HG03108 (cell line): Measurements from ENCODE around the gene WDFY3.
"Not testable (repeated sequence)": the region's sequence is repeated elsewhere in the genome, so short reads cannot be mapped to it uniquely, and the experiment has no call there.

Experiments
- ATAC-seq: cut with Tn5 transposase; IDR thresholded peaks from one replicate; pipeline ENCODE4 v1.9.1; 2021; ENCODE audit warnings: moderate library complexity; ENCODE audit not compliant: unreplicated experiment

WDFY3 gene

DNA sequence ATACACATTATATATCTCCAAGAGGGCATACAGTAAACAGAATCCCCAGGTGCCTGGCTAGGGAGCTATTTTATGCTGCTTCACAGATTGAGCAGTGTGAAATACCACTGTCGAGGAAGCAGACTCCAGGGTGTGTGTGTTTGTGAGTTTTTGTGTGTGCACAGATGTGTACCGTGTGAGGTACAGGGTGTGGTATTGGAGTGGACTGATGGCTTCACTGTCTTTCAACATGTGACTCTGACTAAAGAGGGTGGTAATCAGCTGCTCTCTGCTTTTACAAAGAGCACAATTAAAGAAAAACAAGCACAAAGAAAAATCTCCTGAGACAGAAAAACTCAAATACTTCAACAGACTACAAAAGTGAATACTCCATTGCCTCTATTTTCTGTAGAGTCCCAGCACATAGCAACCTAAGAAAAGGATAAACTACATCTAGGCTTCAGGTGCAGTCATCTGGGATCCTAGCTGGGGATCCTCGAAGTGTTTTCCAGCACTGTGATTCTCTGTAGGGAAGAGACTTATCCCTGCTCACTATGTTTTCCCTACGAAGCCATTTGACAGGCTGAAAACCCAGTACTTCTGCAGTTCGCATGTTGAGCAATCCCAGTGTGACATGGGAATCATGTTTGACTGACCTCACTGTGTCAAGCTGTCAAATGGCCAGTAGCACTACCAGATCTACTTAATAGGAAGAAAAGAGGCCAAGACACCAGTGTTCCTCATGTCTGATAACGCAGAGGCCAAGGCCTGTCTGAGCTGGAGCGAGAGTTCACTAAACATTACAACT, 283.2 kb downstream of the WDFY3 start:
- ATAC-seq = no peak

DNA sequence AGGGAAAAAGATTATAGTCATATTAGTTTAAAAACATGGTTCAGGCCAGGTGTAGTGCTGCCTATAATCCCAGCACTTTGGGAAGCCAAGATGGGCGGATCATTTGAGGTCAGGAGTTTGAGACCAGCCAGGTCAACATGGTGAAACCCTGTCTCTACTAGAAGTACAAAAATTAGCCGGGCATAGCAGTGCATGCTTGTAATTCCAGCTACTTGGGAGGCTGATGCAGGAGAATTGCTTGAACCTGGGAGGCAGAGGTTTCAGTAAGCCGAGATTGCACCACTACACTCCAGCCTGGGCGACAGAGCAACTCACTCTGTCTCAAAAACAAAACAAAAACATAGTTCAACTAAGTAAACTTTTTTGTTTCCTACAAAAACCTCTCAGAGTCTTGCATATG, 283.8 kb downstream of the WDFY3 start:
- not testable (repeated sequence) for ATAC-seq

DNA sequence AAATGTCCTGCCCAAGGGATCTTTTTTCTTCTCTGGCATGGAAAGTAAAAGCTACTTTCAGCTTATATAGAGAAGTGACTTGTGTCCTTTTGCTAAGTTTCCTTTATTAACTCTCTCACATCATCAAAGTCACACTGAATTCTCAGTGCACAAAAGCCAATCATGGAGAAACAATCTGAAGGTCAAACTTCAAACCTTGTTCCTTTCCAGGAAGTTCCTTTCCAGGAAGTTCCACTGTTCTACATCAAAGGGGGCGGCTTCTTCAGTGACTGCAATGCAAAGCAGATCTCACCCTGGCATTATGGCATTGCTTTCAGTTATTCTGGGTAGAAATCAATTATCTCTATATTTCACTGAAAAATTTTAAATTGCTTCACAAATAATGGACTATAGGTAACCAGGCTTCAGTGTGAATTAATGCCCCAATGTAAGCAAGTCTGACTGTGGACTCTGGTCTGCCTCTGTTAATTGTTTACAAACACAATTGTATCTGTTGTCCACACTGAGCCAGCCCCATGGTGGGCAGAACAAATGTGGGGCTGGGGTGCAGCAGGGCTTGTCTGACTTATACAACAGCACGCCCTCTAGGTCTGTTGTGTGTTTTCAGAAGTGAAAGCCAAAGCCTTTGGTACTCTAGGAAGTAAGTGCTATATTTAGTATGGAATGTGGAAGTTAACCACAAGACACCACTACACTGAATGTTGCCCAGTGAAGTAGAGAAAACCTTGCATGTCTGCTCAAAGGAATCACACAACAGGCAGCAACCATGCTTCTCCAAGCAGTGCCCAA, 284.8 kb downstream of the WDFY3 start:
- no peak for ATAC-seq

DNA sequence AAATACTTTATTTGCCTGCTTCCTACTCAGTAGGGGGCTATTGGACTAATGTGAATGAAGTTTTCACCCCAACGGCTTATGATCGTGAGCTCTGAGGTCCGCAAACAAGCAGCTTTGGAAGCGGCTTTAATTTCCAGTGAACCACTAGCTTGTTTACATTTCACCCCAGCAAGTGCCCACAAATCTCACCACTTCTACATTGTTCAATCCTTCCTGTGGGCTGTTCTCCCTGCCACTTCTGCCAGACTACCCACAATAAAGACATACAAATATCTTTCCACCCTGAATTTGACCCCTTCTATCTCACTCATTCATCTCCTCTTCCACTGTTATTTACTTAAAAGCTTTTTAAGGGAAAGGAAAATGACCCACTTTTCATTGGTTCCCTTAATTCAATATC, 285.5 kb downstream of the WDFY3 start:
- ATAC-seq = no peak

DNA sequence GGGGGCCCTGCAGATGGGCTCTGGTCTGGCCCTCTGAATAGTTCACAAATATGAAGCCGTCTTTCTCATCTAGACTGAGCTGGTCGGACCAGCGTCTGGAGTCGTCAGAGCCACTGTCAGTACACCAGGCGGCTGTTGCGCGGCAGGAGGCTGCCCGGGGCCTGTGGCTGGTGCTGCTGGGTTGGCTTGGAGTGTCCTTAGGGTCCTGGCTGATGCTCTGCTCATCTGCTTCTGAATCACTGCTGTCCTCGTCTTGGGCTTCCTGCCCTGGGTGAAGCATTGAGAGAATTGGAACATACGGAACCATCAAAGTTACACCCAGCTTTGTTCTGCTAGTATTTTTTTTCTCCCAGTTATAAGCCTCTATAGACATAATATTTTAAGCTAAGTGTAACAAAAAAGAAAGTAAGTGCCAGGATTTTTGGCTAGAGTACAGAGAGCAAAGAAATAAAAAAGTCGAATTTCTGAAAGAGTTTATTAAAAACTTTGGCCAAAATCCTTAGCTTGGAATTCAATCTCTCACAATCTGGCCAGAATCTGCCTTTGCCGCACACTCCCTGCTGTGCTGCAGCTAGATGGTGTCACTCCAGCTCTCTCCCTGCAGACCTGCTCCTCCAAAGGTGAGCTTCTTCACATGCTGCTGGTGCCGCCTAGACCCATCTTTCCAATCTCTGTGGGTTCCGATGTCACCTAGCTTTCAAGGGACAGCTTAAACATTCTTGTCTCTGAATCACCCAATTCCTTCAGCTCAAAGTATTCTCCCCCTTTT, 287.3 kb downstream of the WDFY3 start:
- no peak for ATAC-seq

DNA sequence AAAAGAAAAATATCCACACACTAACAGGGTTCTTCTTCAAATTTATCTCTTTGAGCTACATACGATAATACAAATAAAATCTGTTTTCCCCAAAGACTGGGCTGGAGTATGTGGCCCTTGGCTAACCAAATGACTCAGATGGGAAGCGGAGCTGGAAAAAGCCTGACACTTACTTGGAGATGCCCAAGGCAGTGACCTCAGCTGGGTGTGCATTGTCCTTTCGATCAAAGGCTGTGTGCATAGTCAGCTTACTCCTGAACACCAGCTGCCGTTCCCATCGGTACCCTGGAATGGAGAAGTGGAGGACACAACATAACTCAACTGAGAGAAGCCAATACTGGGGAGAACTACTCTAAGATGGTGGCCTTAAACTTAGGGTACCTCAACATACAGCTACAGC, 288.5 kb downstream of the WDFY3 start:
- ATAC-seq = no peak

DNA sequence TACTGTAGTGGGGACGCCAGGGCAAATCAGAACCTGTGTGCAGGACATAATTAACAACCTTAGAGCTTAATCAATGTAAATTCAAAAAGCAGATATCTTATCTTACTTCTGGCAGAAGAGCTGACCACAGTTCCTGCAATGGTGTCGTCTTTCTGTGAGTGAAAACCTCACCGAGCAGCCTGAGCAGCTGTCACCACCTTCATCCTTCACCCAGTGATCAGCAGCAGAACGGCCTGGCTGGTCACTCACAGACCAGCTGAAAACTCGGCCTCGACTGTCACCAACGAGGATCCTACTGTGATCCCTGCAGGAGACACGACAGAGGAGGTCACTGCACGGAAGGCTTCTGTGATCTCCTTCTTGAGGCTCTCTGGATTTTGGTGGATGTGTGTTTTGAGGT, 289.4 kb downstream of the WDFY3 start:
- ATAC-seq = no peak

DNA sequence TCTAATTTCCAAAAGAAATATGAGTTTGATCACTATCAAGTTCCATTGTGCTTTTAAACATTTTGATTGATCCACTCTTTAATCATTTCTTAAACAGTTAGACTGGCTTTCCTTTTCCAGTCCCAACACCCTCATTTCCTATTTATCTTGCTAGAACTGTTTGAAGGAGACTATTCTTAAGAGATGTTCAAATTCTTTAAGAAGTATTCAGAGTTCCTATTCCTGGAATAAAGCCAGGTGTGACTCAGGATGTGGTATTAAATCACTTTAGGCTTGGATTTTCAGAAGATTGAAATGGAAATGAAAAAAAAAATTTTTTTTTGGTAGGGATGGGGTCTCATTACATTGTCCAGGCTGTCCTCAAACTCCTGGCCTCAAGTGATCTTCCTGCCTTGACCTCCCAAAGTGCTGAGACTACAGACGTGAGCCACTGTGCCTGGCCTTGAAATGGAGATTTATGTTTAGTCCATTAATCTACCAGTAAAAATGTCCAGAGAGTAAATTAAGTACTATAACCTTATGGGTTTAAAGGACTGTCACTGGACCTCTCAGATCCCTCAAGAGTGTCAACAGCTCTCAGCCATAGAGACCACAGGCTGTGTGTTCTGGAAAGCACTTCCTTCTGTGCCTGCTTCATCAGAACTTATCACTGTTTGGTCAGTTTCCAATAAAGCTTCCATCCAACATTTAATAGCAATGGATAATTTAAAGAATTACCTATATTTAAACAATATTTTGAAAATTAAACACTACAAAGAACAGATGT, 292.8 kb downstream of the WDFY3 start:
- no peak for ATAC-seq

DNA sequence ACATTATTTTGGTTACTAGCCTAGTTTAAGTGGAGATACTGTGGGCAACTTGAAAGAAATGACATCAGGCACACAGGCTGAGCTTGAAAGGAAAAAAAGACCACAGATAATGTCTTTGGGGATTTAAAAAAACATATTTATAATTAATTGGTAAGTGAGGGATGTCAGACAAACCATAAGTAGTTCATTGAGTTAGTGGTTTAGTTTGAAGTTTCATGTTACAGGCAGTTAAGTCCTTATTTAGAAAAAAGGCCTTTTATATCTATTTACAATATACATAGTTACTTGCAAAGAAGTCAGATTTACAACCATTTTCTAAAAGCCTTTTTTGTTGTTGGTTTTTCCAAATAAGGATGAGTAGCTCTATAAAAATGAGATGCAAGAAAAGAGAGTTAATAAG, 294.3 kb downstream of the WDFY3 start:
- no peak for ATAC-seq

DNA sequence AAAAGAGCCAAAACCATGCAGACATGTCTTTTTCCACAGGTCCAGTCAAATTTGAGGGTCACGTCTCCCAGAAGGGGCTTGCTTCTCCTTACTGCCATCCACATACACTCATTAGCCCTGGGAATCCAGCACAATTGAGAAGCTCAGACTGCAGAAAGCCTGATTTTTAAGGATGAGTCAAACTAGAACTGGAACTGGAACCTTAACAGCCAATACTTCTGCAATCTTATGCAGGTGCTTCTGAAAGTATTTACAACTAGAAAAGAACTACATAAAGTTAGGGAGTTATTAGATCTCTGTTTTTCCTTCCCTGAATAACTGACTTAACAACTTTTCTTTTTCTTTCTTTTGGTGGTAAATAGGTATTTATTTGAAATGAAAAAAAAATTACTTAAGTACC, 297.3 kb downstream of the WDFY3 start:
- no peak for ATAC-seq

DNA sequence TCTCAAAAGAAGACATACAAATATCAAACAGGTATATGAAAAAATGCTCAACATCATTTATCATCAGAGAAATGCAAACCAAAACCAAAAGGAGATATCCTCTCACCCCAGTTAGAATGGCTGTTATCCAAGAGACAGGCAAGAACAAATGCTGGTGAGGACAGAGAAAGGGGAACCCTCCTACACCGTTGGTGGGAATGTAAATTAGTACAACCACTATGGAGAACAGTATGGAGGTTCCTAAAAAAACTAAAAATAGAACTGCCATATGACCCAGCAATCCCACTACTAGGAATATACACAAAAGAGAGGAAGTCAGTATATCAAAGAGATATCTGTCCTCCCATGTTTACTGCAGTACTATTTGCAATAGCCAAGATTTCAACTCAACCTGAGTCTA, 300.1 kb downstream of the WDFY3 start:
- no peak for ATAC-seq

DNA sequence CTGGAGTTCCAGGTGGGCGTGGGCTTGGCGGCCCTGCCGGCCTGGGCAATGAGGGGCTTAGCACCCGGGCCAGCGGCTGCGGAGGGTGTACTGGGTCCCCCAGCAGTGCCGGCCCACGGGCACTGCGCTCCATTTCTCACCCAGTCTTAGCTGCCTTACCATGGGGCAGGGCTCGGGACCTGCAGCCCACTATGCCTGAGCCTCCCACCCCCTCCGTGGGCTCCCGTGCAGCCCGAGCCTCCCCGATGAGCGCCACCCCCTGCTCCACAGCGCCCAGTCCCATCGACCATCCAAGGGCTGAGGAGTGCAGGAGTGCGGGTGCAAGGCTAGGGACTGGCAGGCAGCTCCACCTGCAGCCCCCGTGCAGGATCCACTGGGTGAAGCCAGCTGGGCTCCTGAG, 301.7 kb downstream of the WDFY3 start:
- ATAC-seq = not testable (repeated sequence)

DNA sequence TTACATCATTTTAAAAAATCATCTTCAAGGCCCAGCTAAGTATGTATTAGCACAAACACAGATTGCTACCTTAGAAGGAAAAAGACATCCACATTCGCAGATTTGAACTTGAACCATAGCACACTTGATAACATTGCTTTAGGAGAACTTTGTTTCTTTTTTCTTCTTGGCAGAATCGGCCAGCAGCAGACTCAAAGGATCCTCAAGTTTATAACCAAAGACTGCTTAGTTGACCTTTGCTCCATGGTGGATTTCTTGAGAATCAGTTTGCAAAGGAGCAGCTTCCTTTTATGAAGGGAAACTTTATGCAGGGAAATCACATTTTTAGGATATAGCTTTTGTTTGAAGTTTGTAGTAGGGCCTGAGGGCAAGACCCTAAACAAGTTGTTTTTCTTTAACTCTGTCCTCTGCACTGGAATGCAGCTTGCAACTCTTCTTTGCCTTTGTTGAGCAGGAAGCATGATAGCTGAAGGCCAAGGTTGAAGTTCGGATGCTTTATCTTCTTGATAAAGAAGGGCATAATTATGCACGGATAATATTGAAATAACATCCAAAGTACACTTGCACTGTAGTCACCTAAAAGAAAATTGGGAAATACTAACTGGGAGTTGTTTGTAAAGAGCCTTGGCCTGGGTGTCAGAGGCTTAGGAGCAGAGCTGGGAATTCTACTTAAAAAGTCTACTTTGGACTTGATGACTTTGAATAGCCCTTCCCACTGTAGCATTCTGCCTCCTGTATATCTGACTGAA, 305.1 kb downstream of the WDFY3 start:
- ATAC-seq = no peak

DNA sequence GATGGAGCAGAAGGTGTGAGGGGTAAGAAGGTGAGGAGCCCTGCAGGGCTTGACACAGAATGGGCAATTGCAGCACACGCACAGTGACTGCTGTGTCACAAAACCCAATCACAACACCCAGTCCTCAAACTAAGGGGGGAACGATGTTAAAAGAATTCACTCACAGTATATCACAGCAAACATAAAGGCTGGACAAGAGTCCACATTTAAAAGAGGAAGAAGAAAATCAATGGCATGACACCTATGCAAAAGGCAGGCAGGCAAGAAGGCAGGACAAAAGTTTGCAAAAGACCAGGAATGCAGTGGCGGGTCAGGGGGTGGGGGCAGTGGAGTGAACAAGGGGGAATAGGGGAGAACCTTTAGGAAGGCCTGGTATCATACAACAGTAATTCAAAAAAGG, 305.9 kb downstream of the WDFY3 start:
- ATAC-seq = no peak

DNA sequence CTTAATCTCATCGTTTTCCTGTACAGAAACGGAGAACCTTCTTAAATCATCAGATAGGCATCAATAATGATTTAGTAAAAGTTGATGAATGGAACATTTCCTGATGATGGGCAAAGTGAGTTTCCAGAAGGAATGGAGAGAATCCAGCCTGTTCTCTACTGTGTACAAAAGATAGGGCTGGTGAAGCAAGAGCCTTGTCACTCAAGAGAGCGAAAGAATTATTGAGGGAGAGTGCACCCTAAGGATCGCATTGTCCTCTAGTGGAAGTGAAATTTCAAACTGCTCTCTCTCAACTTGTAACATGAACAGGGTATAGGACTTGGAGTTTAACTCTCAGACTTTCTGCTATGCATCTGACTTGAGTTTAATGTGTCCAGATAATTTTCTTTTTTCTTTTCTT, 314.0 kb downstream of the WDFY3 start:
- ATAC-seq = no peak

DNA sequence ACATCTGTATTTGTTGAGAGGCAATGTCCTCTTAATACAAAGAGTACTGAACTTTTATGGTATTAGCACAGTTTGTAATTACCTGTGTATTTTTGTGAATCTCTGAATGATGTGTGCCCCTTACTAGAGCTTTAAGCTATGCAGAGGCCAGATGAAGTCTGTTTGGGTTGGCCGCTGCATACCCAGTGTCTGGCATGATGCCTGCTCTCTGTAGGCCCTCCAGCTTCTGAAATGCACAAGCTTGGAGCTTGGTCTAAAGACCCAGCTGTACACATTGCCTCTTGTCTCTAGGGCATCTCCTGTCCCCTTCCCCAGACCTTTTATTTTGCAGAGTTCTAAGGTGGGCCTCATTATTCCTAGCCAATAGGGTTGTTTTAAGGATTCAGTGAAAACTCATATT, 315.0 kb downstream of the WDFY3 start:
- no peak for ATAC-seq

DNA sequence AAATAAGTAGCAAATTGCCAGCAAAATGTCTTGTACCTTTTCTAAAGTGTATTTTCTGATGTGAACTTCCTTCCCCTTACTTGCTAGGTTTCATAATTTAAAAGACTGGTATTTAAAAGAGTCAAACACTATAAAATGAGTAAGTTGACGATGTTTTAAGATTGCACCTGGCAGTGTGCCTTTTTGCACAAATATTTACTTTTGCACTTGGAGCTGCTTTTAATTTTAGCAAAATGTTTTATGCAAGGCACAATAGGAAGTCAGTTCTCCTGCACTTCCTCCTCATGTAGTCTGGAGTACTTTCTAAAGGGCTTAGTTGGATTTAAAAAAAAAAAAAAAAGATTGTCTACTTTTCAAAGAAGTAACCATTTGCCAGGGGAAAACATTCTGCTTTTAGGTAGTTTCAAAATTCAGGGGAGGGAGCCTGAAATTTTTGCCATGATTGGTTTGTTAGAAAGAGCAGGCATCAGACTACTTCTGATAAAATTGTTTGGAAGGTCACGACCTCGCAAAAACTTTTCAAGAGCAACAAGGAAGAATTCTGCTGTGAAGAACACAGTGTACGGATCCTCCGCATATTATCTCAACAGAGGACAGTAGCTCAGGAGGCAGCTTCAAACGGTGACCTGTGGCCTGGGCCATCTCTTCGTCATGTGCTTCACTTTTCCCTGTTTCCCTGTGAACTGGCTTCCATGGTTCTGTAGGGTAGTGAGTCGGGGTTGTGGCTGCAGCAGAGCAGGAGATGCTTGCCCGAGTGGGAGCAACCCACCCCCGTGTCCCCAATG, 317.4 kb downstream of the WDFY3 start:
- no peak for ATAC-seq

DNA sequence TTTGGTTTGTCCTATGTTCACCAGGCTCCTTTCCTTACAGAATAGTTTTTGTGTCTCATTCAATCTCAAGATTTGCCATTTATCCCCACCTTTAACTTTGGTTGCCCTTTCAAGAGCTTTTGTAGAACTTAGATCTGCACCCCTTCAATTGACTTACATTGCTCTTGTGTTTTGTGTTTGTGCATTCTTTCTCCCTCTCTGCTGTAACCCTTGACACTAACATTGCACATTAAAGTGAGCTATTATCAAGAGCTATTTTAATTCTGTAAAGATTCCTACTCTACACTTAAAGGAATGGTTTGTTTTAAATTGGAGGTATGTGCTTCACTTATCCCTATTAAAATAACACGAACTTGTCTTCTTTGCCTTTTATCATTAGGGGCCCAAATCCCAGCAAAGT, 318.3 kb downstream of the WDFY3 start:
- ATAC-seq = no peak

DNA sequence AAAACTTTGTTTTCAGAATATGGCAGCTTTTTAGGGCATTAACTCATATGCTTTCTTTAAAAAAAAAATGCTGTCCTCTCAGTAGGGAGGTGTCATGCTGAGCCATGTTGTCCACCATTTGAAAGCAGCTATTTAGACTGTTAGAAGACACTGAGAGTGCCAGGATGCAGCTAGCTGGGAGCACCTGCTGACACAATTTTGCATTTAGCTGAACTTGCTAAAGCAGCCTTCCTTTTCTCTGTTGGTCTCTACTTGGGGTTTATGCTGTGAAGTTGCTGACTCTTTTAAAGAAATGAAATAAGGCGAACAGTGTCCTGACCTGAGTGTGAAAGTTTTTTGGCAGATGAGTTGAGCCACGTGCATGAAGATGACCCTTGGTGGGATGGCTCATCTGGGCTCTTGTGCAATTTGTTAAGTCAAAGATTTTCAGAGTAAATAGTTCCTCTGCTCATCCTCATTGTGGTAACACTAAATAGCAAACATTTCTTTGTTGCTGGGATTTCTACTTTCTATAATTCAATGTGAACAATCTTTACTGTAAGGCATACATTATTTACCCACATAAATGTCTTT, 319.1 kb downstream of the WDFY3 start:
- ATAC-seq = no peak
